OCI-LY1 (cell line): Measurements from ENCODE around the gene NOTCH2NLA.
"Not testable (repeated sequence)": the region's sequence is repeated elsewhere in the genome, so short reads cannot be mapped to it uniquely, and the experiment has no call there.

Source experiments
- EZH2 ChIP-seq: fragments of 200-600 bp; sonication (generic), shearing (Covaris generic); IDR thresholded peaks from 2 replicates; pipeline ENCODE4 v1.8.0; 2017; ENCODE audit warnings: borderline replicate concordance, mixed run types, mild to moderate bottlenecking, antibody characterized with exemption, low read length, moderate library complexity, mixed read lengths
- TF ChIP-seq, protein P1 (sequence below): fragments of 200-600 bp; sonication (generic), shearing (Covaris generic); IDR thresholded peaks from 2 replicates; pipeline ENCODE4 v1.5.1; 2017; ENCODE audit warnings: mild to moderate bottlenecking, antibody characterized with exemption, low read length, moderate library complexity, mixed read lengths

DNA sequence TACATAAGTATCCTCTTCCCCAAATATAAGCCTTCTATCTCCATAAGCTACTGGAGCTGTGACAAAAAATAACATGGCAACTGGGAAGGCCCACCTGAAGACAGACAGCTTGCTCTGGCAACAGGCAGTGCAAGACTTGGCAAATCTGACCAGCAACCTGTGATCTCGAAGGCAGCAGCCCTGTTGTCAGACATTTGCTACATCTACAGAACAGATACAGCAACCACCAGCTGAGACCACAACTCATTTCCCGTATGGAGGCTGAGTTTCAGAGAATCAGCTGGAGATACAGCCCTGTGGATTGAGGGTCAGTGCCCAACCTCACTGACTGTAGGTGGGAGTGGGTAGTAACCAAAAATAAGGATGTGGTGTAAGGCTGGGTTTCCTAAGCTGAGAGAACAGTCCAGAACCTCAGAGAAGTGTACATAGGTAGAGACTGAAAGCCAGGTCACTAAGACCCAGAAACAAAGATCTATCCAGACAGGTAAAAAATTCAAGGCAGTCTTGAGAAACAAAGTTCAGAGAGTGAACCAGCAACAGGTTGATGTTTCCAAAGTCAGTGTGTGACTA is 37.4 kb upstream of the NOTCH2NLA start:
- TF ChIP-seq, protein P1, sequence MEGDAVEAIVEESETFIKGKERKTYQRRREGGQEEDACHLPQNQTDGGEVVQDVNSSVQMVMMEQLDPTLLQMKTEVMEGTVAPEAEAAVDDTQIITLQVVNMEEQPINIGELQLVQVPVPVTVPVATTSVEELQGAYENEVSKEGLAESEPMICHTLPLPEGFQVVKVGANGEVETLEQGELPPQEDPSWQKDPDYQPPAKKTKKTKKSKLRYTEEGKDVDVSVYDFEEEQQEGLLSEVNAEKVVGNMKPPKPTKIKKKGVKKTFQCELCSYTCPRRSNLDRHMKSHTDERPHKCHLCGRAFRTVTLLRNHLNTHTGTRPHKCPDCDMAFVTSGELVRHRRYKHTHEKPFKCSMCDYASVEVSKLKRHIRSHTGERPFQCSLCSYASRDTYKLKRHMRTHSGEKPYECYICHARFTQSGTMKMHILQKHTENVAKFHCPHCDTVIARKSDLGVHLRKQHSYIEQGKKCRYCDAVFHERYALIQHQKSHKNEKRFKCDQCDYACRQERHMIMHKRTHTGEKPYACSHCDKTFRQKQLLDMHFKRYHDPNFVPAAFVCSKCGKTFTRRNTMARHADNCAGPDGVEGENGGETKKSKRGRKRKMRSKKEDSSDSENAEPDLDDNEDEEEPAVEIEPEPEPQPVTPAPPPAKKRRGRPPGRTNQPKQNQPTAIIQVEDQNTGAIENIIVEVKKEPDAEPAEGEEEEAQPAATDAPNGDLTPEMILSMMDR: not testable (repeated sequence)
- TF ChIP-seq EZH2: not testable (repeated sequence)
